HEK293 (cell line): ENCODE results near the gene KIF1A.

Experiments
- CTCF ChIP-seq: fragments of 450-650 bp; formaldehyde crosslinking; IDR thresholded peaks from 2 replicates; pipeline ENCODE4 v1.5.1; 2016; ENCODE audit warnings: missing biosample characterization, missing genetic modification characterization
- ZBTB10 ChIP-seq: fragments of 450-650 bp; formaldehyde crosslinking; IDR thresholded peaks from 2 replicates; pipeline ENCODE4 v1.5.1; 2016; ENCODE audit warnings: missing biosample characterization, missing genetic modification characterization
- ZBTB20 ChIP-seq: fragments of 450-650 bp; formaldehyde crosslinking; IDR thresholded peaks from 2 replicates; pipeline ENCODE4 v1.5.1; 2016; ENCODE audit warnings: missing biosample characterization, missing genetic modification characterization
- ZBTB49 ChIP-seq: fragments of 450-650 bp; formaldehyde crosslinking; IDR thresholded peaks from 2 replicates; pipeline ENCODE4 v1.5.1; 2016; ENCODE audit warnings: missing biosample characterization, missing genetic modification characterization, low read depth
- ZNF138 ChIP-seq: fragments of 450-650 bp; formaldehyde crosslinking; IDR thresholded peaks from 2 replicates; pipeline ENCODE4 v1.5.1; 2016; ENCODE audit warnings: missing biosample characterization, missing genetic modification characterization, borderline replicate concordance
- ZNF23 ChIP-seq: fragments of 450-650 bp; formaldehyde crosslinking; IDR thresholded peaks from 2 replicates; pipeline ENCODE4 v1.5.1; 2016; ENCODE audit warnings: missing biosample characterization, missing genetic modification characterization, borderline replicate concordance
- ZNF239 ChIP-seq: fragments of 450-650 bp; formaldehyde crosslinking; IDR thresholded peaks from 2 replicates; pipeline ENCODE4 v1.5.1; 2016; ENCODE audit warnings: missing biosample characterization, missing genetic modification characterization
- ZNF350 ChIP-seq: fragments of 450-650 bp; formaldehyde crosslinking; IDR thresholded peaks from 2 replicates; pipeline ENCODE4 v1.5.0; 2017; ENCODE audit warnings: missing biosample characterization, mild to moderate bottlenecking, missing genetic modification characterization
- ZNF792 ChIP-seq: fragments of 450-650 bp; formaldehyde crosslinking; IDR thresholded peaks from 2 replicates; pipeline ENCODE4 v1.5.1; 2016; ENCODE audit warnings: missing biosample characterization, missing genetic modification characterization

- TF ChIP-seq ZNF350 (tag by site-specific recombination) (no peak), CTCF (tag by site-specific recombination) (no peak), ZBTB20 (tag by site-specific recombination) (no peak), ZNF239 (no peak), ZBTB10 (no peak), ZNF792 (tag by site-specific recombination) (no peak), ZNF23 (no peak), ZNF138 (no peak), ZBTB49 (tag by site-specific recombination) (no peak)
These were observed 103.8 kb downstream of the KIF1A start for GRCh38 chr2:240716130-240716798.
